T-helper 2 cell treated with Interferon-gamma antibody and Interleukin-4, amounts not matched to agents 100 ng/mL and 5 ng/mL, for 36 hours (primary cell): ENCODE measurements around the gene ZNF574. TPM values are rescaled to one million over a fixed set of nuclear protein-coding genes. Genes with fewer than 3 reads are reported as not detected.
"Not testable (repeated sequence)": the region's sequence is repeated elsewhere in the genome, so short reads cannot be mapped to it uniquely, and the experiment has no call there.

ENCODE experiments used
- intact Hi-C: fragments of 100-400 bp; cut with micrococcal nuclease; formaldehyde crosslinking; loops from one replicate; pipeline ENCODE4 v1.15.1; 2023
- total RNA-seq: library from RNA; stranded (reverse); gene quantifications from 2 replicates; pipeline ENCODE4 v1.2.3, GENCODE V29; 2022

The ZNF574 gene
- 14.2 and 14.6 TPM in 2 replicates for total RNA-seq

- intact Hi-C loops = loop anchor here (1.0 to 5.0 kb wide), 5 partner anchors 83 to 250 kb away; partner anchors contain the start of genes ATP1A3, GSK3A and MEGF8
Observed at GRCh38 chr19:42075616-42076379, at the start of gene ZNF574. ZNF574 (plus strand) TSS chr19:42076166; CDS start chr19:42078607, 2,441 bp downstream.

DNA sequence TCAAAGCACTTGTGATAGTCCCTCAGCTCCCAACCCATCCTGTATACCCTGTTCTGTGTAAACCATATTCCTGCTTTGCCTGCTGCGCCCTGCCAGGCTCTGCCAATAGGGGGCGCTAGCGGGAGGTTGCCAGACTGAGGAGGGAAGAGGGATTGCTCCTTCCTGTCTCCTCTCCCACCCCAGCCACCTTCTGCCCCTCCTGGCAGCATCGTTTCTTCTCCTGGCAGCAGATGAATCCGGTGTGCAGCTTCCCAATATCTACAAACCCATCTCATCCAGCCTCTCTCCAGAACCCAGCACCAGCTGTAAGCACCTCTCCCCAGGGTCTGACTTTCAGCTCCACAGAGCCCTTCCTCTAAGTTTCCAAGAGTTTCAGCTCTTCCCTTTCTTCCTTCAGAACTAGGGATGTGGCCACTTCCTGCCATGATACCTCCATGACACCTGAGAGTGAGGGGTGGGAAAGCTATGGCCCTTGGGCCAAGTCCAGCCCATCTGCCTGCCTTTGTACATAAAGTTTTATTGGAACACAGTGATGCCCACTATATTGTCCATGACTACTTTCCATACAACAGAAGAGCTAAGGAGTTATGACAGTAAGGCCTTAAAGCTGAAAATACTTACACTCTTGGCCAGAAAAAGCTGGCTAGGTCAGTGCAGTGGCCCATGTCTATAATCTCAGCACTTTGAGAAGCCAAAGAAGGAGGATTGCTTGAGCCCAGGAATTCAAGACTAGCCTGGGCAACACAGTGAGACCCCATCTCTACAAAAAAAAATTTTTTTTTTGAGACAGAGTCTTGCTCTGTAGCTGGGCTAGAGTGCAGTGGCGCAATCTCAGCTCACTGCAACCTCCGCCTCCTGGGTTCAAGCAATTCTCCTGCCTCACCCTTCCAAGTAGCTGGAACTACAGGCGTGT lies 47.4 kb upstream of the ZNF574 start:
- intact Hi-C loops = no loop called here

- intact Hi-C loops = no loop called here
Observed at GRCh38 chr19:42030645-42031440, 45.1 kb upstream of the ZNF574 start.

GRCh38 chr19:42032431-42032830 lies 43.5 kb upstream of the ZNF574 start:
- intact Hi-C loops = no loop called here

DNA sequence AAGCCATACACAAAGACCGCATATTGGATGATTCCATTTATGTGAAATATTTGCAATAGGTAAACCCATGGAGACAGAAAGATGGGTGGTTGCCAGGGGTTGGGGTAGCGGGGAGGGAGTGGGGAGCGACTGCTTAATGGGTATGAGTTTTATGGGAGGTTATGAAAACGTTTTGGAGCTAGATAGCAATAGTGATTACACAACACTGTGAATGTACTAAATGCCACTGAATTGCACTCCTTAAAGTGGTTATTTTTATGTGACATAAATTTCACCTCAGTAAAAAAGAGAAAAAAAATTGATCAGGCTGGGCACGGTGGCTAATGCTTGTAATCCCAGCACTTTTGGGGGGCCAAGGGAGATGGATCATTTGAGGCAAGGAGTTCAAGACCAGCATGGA lies 42.6 kb upstream of the ZNF574 start:
- intact Hi-C loops = no loop called here

DNA sequence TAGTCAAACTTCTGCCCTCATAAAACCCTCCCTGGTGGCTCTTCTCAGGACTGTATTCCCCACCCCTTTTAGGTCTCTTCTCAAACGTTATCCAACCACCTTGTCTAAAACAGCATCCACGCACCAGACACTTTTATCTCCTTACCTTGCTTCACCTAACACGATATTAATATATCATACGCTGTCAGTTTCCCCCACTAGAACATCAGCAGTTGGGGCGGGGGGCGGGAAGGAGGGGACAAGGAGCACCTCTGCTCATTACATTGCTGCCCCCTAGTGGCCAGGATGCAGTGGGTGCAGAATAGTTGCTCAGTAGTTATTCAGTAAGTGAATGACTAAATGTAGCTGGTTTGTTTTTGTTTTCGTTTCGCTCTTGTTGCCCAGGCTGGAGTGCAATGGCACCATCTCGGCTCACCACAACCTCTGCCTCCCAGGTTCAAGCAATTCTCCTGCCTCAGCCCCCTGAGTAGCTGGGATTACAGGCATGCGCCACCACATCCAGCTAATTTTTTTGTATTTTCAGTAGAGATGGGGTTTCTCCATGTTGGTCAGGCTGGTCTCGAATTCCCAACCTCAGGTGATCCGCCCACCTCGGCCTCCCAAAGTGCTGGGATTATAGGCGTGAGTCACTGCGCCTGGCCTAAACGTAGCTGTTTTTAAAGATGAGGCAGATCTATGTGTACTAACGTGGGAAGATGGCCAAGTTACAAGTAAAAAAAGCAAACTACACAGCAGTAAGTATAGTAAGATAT lies 41.1 kb upstream of the ZNF574 start:
- intact Hi-C loops = not testable (repeated sequence)

GRCh38 chr19:42037649-42038048 lies 38.3 kb upstream of the ZNF574 start:
- intact Hi-C loops = no loop called here

GRCh38 chr19:42038666-42039065 lies 37.3 kb upstream of the ZNF574 start:
- intact Hi-C loops = no loop called here

DNA sequence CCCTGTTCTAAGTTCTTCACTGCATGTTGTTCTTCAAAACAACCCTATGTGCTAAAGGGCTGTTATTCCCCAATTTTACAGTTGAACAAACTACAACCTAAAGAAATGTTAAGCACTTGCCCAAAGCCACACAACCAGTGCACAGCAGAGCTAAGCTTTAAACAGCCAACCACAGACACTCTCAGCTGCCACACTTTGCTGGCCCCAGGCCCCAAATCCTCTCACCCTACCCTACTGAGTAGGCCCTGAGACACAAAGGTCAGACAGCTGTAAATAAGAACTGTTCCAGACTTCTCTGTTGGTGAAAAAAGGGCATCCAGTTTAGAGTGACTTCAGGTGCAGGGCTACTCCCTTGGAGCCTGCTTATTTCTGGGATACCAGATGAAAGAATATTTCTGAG lies 35.9 kb upstream of the ZNF574 start:
- intact Hi-C loops = no loop called here

DNA sequence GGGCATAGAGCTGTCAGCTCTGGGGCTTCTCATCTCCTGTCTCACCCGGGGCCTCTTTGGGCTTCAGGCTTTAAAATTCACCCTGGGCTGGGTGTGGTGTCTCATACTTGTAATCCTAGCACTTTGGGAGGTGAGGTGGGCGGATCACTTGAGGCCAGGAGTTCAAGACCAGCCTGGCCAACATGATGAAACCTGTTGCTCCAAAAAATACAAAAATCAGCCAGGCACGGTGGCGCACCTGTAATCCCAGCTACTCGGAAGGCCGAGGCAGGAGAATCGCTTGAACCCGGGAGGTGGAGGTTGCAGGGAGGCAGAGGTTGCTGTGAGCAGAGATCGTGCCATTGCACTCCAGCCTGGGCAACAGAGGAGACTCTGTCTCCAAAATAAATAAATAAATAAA lies 35.5 kb upstream of the ZNF574 start:
- intact Hi-C loops = not testable (repeated sequence)

DNA sequence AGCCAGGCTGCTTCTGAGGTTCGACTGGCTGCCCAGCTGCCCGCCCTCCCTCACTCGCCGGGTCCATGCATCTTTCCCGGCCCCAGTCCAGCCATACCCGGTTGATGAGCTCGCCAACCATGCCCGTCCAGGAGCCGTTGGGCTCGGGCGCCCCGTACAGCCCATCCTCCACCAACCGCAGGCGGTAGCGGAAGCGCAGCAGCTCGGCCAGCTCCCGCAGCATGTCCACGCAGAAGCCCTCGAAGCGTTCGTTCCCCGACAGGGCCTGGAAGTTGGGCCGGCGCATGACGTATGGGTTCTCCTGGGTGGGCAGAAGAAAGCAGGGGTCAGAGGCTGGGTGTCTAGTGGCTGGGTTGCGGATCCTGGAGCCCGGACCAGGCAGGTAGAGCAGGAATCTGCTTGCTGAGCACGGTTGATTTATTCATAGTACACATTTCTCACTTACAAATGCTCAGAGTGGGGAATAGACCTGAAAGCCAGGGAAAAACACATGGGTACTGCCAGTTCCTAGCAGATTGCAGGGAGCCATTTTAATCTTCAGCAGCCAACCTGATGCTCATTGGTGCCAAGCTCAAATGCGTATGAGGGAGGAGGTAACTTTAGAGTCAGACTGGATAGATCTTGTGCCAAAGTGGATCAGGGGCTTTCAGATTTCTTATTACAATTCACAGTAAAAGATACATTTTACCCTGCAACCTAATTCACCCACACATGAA lies 33.4 kb upstream of the ZNF574 start:
- intact Hi-C loops = no loop called here

GRCh38 chr19:42045575-42045974 lies 30.4 kb upstream of the ZNF574 start:
- intact Hi-C loops = no loop called here

GRCh38 chr19:42048992-42049391 lies 27.0 kb upstream of the ZNF574 start:
- intact Hi-C loops = no loop called here

GRCh38 chr19:42051166-42052115 lies 24.5 kb upstream of the ZNF574 start:
- intact Hi-C loops = no loop called here

DNA sequence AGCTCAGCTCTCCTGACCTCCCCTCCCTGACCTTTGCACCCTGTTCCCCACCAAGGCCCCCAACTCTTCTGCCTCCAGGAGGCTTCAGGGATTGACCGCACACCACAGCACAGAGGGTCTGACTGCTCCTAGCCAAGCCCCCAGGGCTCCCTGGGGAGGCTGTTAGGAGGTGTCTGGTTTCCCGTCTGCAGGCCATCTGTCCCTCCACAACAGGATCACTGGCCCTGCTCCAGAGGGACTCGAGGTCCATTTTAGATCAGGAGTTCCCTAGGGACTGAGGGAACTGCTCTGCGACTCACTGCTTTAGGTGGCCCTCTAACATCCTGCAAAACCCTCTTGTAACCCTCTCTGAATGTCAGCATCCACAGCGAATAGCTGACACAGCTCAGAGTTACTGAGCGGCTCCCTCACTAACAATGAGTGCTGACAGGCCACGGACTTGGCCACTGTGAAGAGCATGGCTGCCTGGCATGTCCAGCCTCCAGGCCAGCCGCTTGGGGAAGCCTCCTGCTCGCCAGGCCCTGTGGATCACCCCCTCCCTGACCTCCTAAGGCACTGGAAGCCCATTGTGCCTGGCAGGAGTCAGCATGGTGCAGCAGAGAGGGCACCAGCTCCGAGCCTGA lies 23.6 kb upstream of the ZNF574 start:
- intact Hi-C loops = no loop called here

DNA sequence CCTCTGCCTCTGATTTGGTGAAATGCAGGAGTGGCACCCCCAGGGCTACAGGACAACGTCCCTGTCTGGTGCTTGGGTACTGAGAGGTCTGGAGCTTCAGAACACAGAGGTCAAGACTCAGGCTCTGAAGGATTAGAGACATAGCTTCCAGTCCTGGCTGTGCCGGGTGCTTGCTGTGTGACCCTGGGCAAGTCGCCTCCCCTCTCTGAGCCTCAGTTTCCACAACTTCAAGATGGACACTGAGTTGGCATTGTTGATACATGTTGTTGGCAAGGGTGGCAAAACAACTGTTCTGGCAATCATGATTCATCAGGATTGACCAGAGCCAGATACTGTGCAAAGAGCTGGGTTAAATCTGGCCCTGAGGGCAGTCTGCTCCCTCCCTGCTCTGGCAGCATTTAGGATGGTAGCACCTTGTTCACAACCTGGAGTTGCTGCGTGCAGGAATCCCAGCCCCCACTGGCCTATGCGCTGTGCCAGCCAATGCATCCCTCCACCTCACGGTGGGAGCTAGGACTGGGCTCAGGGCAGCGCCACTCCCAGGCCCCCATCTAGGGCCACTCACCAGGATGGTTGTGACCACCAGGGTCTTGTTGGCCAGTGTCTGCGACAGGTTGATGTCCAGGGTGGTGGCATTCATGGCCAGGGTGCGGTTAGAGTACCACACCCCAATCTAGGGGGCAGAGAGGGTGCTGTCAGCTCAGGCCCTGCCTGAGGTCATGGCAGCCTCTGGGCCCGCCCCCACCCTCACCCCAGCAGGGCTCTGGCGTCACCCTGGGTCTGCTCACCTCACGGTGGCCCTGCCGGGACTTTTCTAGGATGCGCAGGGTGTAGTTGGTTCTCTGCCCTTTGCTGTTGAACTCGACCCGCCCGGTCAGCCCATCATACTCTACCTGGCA lies 22.7 kb upstream of the ZNF574 start:
- intact Hi-C loops = no loop called here

- intact Hi-C loops = no loop called here
Observed at GRCh38 chr19:42054205-42054604, 21.8 kb upstream of the ZNF574 start.
